ENCODE results near the gene MOSPD3. TPM values are rescaled to one million over a fixed set of nuclear protein-coding genes. Genes with fewer than 3 reads are reported as not detected.

The MOSPD3 gene
- total and polyA plus RNA-seq, 2 of the 13 experiments (the other 11 are each of a cell fraction or from before 2014, with no cell fraction given), result 7.6 to 8.8 TPM

GRCh38 chr7:100641463-100641859 is 29.1 kb downstream of the MOSPD3 start, which contains the start of gene TFR2 (continued):
- no peak for TF ChIP-seq ZBED4 (CRISPR knock-in tag; IDR thresholded peaks at IDR 0.05; ENCODE audit: borderline replicate concordance)
- TF ChIP-seq ZNF761 (CRISPR knock-in tag; conservative IDR thresholded peaks at IDR 0.05), result 0 out of 2 replicates have a peak, but pooled peaks have one; percentile 19
- TF ChIP-seq ZNF513 (CRISPR knock-in tag; conservative IDR thresholded peaks at IDR 0.05), result no peak
- TF ChIP-seq ZNF414 (CRISPR knock-in tag; IDR thresholded peaks at IDR 0.05), result peak; percentile 13; the same call in 1 of the 2 replicates
- TF ChIP-seq GTF2F1 (IDR thresholded peaks at IDR 0.05; ENCODE audit: low read length), result no peak
- peak; percentile 56 for TF ChIP-seq RBM39 (IDR thresholded peaks at IDR 0.05; ENCODE audit: low read depth, low read length, poor library complexity, severe bottlenecking)
- TF ChIP-seq POLR2G (IDR thresholded peaks at IDR 0.05; ENCODE audit: low read depth, low read length), result no peak
- 0 out of 2 replicates have a peak, but pooled peaks have one; percentile 21 for TF ChIP-seq ZNF264 (CRISPR knock-in tag; IDR thresholded peaks at IDR 0.05)
- no peak for TF ChIP-seq MAZ (IDR thresholded peaks at IDR 0.05; ENCODE audit: borderline replicate concordance, low read depth, low read length)
- TF ChIP-seq MAZ (CRISPR knock-in tag; IDR thresholded peaks at IDR 0.05; ENCODE audit: low read depth), result peak; percentile 93
- TF ChIP-seq PBX3 (CRISPR knock-in tag; IDR thresholded peaks at IDR 0.05; ENCODE audit: borderline replicate concordance), result no peak
- TF ChIP-seq HMGXB4 (CRISPR knock-in tag; IDR thresholded peaks at IDR 0.05; ENCODE audit: borderline replicate concordance in 1 of 2, low read depth in 1 of 2), result peak in 1 of 2 experiments; percentile 32; a peak in 2 of 4 replicates
- TF ChIP-seq MEIS1 (CRISPR knock-in tag; IDR thresholded peaks at IDR 0.05; ENCODE audit: borderline replicate concordance), result no peak
- peak; percentile 72; the same call in 1 of the 2 replicates for TF ChIP-seq HNRNPL (IDR thresholded peaks at IDR 0.05; ENCODE audit: low read depth, low read length)
